ENCODE results near the gene ARHGAP20. TPM values are rescaled to one million over a fixed set of nuclear protein-coding genes. Genes with fewer than 3 reads are reported as not detected.

The ARHGAP20 gene
- total and polyA plus RNA-seq, 2 of the 8 experiments (the other 6 are each of a cell fraction or from before 2014, with no cell fraction given), result 0.05 to 0.28 TPM

GRCh38 chr11:110738641-110739040 is 26.4 kb upstream of the ARHGAP20 start:
- POLR2A ChIA-PET (ENCODE audit: partially characterized antibody), result no interaction called here
- Histone ChIP-seq H2BK120ac (replicated peaks; ENCODE audit: low read depth, low read length) (no peak overlapping the region), H3K23ac (ENCODE audit: insufficient read length) (no peak overlapping the region), H3K14ac (ENCODE audit: insufficient read length) (no peak overlapping the region), H3K4me3 (ENCODE audit: extremely low read depth in 1 of 4, insufficient read depth in 2 of 4, low read depth in 3 of 4, low read length in 4 of 4) (no peak overlapping the region), H2BK20ac (ENCODE audit: low read length) (no peak overlapping the region), H3K36me3 (ENCODE audit: control insufficient read depth in 2 of 4, insufficient read depth in 4 of 4, low read length in 3 of 4) (no peaks in the 10 kb centered on the region), H2BK5ac (ENCODE audit: low read depth, low read length) (no peak overlapping the region), H4K91ac (replicated peaks; ENCODE audit: insufficient read length, low read length) (no peak overlapping the region), H3K18ac (ENCODE audit: extremely low read depth, low read length) (no peak overlapping the region), H3K4me1 (replicated peaks in 1 of 4; ENCODE audit: control insufficient read depth in 3 of 4, insufficient read depth in 4 of 4, low read length in 3 of 4) (no peaks in the 10 kb centered on the region), H3K9me3 (ENCODE audit: insufficient read depth in 2 of 2, low read depth in 1 of 2, low read length in 1 of 2) (no peaks in the 10 kb centered on the region), H3K9ac (replicated peaks in 1 of 4; ENCODE audit: extremely low read depth in 1 of 4, low read depth in 3 of 4, low read length in 3 of 4) (no peak overlapping the region), H2AK5ac (ENCODE audit: low read depth, low read length) (no peak overlapping the region), H2AFZ (ENCODE audit: low read length) (no peak overlapping the region), H2BK15ac (ENCODE audit: low read length) (no peak overlapping the region), H3K56ac (replicated peaks; ENCODE audit: insufficient read length, low read depth, low read length) (no peak overlapping the region), H3K27ac (ENCODE audit: low read depth, low read length) (no peak overlapping the region), H3K27me3 (replicated peaks in 1 of 4; ENCODE audit: control insufficient read depth in 3 of 4, extremely low read depth in 1 of 4, insufficient read depth in 3 of 4, low read length in 3 of 4) (no peaks in the 10 kb centered on the region), H2BK12ac (ENCODE audit: low read depth, low read length) (no peak overlapping the region), H4K8ac (ENCODE audit: extremely low read depth, insufficient read depth, low read length) (no peak overlapping the region), H3K79me2 (ENCODE audit: control insufficient read depth in 1 of 2, insufficient read depth in 2 of 2, low read length in 2 of 2) (no peaks in the 10 kb centered on the region), H3K23me2 (ENCODE audit: low read depth, low read length) (no peaks in the 10 kb centered on the region), H3K4me2 (ENCODE audit: insufficient read depth in 1 of 2, low read depth in 2 of 2, low read length in 2 of 2) (no peak overlapping the region), H4K5ac (ENCODE audit: insufficient read length, low read depth, low read length) (no peak overlapping the region), H3K79me1 (ENCODE audit: low read depth, low read length) (no peaks in the 10 kb centered on the region), H4K20me1 (replicated peaks in 1 of 2; ENCODE audit: control insufficient read depth in 1 of 2, insufficient read depth in 2 of 2, low read length in 2 of 2) (no peaks in the 10 kb centered on the region), H3K4ac (replicated peaks; ENCODE audit: insufficient read length, low read depth, low read length) (no peak overlapping the region)
- FAIRE-seq (no peak), DNase-seq (ENCODE audit: low read depth in 1 of 2, low spot score in 2 of 2) (no peak)
- 86% methylated on average over 1 of the region's 1 CpG; no CpG with 5 or more reads in 1 of the 2 experiments for WGBS, 2 experiments (ENCODE audit: extremely low coverage in 1 of 2, insufficient coverage in 1 of 2, insufficient read length in 1 of 2, insufficient replicate concordance in 2 of 2, low coverage in 1 of 2, low lambda C conversion rate in 2 of 2, missing lambda C conversion rate in 1 of 2)
- TF ChIP-seq RAD21 (IDR thresholded peaks at IDR 0.05 in 1 of 2, conservative IDR thresholded peaks at IDR 0.05 in 1 of 2; ENCODE audit: low read depth in 2 of 2, low read length in 2 of 2) (peak in 1 of 2 experiments; percentile 27; a peak in 1 of 4 replicates), POU5F1 (IDR thresholded peaks at IDR 0.05; ENCODE audit: low read depth, low read length) (no peak)
- CTCF ChIA-PET (ENCODE audit: partially characterized antibody), result interaction anchor here (1.7 kb wide), 1 partner anchor 260 kb away, joined by 5 read pairs; no protein-coding TSS in a partner anchor

Measured in H1 (cell line).